ENCODE measurements around the gene XRCC6.
"Not testable (repeated sequence)": the region's sequence is repeated elsewhere in the genome, so short reads cannot be mapped to it uniquely, and the experiment has no call there.

XRCC6 gene

DNA sequence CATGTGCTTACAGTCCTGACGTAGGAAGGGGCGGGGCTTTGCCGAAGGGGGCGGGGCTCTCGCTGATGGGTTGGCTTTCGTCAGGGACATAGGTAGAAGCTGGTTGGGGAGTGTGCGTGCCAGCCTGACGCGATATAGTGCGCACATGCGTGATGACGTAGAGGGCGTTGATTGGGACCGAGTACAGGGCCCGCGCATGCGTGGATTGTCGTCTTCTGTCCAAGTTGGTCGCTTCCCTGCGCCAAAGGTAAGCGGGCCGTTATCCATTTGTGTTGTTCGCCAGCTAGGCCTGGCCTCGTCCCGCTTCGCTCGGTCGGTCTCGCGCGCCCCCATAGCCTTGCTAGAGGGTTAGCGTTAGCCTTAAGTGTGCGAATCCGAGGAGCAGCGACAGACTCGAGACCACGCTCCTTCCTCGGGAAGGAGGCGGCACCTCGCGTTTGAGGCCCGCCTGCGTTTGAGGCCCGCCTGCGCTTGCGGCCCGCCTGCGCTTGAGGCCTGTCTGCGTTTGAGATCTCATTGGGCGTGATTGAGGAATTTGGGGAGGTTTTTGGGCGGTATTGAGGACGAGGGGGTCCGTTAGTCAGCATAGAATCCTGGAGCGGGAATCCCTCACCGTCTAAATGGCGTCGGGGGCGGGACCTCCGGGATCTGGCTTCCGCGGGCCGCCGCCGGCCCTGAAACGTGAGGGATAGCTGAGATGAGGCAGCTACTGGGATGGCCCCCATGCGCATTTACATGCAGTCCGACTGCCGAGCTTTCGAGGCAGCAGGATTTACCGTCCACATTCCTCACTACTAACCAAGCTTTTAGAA is at the start of gene XRCC6:
Gene XRCC6, plus strand, starts transcription at position 197 of the 812 bp plus-strand sequence. CDS start 710 bp downstream, outside the sequence.
- DNase-seq, result peak; percentile 100

DNA sequence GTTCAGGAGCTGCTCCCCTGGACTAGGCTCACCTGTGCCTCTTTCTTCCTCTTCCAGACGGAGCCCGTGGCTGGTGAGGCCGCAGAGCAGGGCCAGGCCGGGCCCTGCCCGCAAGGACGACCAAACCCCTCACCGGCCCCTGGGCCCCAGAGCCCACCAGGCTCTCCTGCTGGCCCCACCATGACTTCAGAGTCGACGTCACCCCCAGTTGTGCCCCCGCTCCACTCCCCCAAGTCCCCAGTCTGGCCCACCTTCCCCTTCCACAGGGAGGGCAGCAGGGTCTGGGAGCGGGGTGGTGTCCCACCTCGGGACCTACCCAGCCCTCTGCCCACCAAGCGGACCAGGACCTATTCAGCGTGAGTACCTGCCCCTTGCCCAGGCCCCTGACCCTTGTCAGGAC is 49.3 kb upstream of the XRCC6 start:
- DNase-seq, result no peak

DNA sequence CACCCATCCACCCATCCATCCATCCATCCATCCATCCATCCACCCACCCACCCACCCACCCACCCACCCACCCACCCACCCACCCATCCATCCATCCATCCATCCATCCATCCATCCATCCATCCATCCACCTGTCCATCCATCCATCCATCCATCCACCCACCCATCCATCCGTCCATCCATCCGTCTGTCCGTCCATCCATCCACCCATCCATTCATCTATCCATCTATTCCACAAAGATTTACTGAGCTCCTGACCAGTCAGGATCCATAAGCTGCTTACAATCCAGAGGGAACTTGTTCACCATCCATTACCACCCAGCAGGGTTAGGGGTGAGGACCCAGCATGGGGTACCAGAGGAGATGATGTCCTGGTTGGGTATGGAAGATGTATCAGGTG is 48.8 kb upstream of the XRCC6 start:
- DNase-seq, result not testable (repeated sequence)

DNA sequence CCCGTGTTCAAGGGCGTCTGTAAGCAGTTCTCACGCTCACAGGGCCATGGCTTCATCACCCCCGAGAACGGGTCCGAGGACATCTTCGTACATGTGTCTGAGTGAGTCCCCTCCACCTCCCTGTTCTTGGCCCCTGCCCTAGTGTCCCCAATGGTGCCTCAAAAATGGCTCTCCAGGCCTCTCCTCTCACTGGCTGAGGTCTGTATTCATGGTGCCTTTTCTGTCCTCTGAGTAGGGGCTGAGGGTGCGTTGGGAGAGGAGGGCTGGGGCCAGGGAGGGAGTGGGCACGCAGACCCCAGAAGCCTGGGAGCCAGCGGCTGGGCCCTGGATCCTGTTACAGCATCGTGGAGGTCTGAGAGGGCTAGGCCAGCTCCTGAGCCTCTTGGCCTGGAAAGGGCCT is 47.4 kb upstream of the XRCC6 start:
- DNase-seq, result no peak

DNA sequence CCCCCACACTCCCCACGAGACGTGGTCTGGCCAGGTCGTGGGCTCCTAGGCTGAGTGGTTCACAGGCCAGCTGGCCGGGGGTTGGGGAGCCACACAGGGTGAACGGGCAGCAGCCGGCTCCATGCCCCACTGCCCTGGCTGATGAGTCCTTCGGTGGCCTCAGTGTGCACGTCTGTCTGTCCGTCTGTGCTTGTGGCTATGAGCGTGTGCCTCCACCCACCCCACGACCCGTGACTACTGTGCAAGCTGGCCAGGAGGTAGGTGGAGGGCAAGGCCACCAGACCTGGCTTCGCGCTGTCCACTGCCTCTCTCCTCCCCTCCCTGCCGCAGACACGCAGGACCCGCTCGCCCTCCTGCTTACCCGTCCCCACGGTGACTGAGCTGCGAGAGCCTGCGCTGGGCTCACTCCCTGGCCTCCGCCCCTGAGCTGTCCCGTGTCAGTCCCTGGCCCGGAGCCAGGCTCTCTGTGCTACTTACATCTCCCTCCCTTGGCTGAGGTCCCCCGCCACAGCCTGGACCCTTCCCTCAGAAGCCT is 46.2 kb upstream of the XRCC6 start:
- no peak for DNase-seq

DNA sequence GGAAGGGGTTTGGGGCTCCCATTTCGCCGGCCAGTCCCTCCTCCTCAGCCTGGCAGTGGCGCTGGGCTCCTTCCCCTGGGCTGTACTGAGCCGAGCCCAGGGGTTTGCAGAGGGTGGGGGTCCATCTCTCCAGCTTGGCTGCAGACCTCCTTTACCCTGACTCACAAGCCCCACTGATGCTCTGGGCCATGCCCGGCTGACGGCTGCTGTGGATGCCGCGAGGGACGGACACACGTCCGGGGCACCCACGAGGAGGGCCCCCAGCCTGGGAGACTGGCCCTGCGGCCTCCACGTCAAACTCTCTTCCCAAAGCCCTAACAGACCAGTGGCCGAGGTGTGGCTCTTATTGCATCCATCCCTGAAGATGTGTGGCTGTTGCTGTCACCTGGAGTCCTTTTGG is 45.6 kb upstream of the XRCC6 start:
- no peak for DNase-seq

DNA sequence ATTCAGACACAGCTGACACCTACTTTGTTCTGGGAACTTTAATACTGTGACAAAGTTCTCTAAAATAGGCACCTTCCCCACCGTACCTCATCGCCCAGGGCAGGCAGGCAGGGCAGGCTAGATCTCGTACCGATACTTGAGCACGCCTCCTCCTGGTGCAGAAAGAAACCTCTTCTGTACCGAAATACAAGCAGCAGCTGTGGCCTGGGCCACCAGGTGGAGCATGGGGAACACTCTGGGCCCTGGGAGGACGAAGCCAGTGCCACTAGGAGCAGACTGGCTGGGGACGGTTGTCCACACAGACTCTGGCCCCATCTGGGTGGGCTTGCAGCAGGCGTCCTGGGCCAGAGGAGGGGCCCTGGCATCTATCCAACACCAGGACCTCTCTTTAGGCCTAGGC is 44.2 kb upstream of the XRCC6 start:
- DNase-seq, result peak; percentile 34 to 36

DNA sequence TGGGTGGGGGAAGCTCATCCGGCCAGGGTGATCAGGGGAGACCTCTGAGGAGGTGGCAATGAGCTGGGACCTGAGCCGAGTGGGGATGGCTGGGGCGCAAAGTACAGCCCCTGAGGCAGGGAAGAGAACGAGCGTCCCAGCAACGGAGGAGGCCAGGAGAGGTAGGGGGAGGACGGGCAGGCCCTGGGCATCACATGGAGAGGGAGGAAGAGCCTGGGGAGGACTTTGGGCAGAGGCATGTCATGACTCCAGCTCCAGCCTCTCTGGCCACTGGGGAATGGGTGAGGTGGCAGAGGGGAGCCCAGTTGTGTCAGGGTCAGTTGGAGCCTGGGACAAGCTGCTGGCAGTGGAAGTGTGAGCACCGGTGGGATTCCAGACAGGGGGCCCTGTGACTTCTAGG is 43.0 kb upstream of the XRCC6 start:
- DNase-seq, result no peak

DNA sequence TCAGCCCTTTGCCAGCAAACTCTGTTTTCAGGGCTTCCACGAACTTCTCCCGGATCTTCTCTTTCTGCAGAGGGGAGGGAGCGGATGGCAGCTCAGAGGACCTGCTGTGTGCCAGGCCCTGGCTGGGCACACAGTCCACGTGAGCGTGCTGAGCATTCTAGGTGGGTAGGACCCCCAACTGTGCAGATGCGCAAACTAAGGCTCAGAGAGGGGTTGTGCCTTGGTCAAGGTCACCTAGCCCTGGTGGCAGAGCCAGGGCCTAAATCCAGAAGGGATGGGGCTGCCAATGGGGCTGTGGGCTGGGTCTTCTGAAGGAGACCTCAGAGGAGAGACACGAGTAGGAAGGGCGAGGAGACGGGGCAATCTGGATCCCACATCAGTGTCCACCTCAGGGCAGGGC is 42.3 kb upstream of the XRCC6 start:
- DNase-seq, result no peak

DNA sequence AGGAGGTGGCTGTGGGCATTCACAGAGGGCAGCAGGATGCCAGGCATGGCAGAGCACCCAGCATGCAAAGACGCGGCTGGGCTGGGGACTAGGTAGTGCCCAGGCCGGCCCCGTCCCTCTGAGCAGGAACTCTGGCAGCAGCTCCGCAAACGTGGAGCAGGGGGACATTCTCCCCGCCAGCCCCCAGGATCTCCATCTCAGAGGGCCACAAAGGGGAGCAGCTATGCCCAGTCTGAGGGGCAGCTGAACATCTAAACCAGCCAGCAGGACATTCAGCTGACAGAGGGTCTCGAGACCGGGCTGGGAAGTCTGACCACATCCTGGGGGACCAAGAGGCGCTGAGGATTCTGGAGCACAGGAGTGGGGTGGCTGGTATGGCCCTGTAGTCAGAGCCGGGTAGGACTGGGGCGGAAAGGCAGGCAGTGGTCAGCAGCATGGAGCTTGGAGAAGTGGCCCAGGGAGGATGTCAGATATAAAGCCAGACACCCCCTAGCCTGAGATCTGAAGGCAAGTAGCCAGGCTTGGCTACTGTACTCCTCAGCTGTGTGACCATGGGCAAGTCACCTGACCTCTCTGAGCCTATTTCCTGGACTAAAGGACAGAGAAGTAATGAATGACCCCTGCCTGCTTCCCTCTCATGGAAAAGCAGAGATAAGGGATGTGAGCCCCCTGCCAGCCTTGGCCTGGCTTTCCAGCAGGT is 41.6 kb upstream of the XRCC6 start:
- DNase-seq, result no peak

DNA sequence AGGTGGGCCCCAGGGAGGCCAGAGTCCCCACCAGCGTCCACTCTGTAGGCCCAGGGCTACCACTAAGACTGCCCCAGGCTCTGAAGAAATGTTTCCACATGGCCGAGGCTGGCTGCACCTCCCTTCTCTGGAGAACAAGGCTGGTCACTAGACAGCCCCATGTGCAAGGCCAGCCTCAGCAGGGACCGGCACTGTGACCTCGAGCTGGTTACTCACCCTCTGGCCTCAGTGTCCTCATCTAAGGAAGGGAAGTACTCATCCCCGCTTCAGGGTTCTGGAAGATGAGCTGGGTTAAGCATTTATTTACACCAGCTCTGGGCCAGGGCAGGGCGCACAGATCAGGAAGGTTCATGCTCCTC is 41.1 kb upstream of the XRCC6 start:
- no peak for DNase-seq

DNA sequence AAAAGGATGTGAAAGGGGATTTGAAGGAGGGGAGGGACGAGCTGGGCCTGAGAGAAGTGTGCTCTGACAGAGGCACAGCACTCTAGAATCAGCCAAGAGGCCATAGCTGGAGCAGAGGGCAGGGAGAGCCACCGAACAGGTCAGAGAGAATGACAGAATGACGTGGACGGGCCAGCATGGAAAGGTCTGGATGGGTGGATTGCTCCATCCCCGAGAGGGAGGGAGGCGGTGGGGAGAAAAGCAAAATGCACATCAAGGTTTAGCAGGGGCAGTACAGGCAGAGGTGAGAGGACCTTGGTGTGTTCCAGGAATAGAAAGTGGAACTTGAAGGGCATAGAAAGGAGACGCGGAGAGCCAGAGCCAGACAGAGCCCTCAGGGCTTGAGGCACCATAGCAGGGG is 38.4 kb upstream of the XRCC6 start:
- no peak for DNase-seq

DNA sequence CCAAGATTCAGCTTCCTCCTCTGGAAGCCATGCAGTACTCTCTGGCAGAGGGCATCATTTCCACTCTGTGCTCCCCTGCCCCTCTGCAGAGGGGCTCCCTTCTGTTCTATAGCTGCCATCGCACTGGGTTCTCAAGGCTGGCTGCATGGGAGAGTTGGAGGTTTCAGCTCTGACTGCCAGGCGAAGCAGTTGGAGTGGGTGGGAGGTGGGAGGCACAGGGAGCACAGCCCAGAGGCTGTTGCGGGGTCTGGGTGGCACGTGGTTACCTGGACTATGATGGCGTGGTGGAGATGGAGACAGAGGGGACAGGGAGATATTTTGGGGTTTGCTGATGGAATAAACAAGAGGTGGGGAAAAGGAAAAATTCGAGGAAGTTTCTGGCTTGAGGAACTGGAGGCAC is 36.2 kb upstream of the XRCC6 start:
- no peak for DNase-seq

DNA sequence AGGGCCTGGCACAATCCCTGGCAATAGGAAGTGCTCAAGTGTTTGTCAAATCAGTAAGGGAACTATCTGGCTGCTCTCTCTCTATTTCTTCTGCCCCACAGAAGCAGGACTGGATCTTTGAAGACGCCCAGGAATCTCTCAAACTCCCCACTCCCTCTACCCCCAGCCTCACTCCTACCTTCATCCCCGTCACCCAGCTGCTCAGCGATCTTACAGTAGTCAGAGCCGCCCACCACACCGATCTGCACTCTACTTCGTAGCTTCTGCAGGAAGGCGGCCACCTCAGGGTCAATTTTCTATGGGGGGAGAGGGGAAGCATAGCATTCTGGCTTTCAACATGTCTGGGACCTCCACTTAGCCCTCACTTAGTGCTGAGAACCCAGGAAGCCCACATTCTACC is 35.2 kb upstream of the XRCC6 start:
- DNase-seq, result no peak

DNA sequence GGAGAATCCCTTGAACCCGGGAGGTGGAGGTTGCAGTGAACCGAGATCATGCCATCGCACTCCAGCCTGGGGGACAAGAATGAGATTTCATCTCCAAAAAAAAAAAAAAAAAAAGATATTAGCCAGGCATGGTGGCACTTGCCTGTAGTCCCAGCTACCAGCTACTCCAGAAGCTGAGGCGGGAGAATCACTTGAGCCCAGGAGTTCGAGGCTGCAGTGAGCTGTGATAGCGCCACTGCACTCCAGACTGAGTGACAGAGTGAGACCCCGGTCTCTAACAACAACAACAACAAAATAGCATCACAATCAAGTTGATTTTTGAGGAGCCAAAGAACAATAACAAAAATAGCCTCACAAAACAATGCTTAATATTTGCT is 33.8 kb upstream of the XRCC6 start:
- no peak for DNase-seq

DNA sequence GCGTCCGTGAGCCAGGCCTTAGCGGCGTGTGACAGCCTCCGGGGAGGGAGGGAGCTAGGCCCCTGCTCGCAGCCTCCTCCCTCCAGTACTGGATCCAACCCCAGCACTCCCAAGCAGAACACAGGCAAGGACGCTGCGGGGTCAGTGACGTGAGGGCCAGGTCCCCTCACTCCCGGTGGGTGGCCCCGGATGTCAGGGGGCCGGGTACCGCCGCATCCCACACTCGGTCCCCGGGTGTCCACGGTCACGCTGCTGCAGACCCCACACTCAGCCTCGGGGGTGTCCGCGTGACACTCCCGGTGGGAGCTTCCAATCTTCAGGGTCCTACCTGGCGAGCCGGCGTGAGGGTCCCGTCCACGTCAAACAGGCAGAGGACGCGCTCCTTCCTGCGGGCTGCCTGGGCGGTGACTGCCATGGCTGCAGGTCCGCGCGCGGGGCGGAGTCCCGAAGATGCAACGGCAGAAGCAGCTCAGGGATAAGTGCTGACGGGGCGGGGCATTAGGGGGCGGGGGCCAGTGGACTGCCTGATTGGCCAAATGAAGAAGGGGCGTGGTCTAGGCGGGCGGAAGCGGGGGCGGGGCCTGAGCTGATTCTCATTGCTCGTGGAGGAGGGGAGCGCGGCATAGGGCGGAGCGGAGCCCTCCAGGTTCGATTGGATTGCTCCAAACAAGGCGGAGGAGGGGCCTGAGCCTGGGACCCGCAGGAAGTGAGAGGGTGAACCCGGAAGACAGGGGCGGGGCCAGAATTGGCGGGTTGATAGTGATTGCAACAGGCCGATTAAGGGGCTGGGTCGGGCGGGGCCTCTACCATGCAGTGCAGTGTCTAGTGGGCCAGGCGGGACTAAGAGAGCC is 31.5 kb upstream of the XRCC6 start, which contains the start of gene PMM1:
Gene PMM1, minus strand, starts transcription at position 450 of the 851 bp plus-strand sequence. Its CDS starts 35 bp downstream, at position 415.
- peak; percentile 100 for DNase-seq

DNA sequence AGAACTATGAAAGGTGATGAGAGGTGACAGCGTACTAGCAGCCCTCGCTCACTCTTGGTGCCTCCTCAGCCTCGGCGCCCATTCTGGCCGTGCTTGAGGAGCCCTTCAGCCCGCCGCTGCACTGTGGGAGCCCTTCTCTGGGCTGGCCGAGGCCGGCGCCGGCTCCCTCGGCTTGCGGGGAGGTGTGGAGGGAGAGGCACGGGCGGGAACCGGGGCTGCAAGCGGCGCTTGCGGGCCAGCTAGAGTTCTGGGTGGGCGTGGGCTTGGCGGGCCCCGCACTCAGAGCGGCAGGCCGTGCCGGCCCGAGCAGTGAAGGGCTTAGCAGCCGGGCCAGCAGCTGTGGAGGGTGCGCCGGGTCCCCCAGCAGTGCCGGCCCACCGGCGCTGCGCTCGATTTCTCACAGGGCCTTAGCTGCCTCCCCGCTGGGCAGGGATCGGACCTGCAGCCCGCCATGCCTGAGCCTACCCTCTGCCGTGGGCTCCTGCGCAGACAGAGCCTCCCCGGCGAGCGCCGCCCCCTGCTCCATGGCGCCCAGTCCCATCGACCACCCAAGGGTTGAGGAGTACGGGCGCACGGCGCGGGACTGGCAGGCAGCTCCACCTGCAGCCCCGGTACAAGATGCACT is 27.6 kb upstream of the XRCC6 start:
- DNase-seq, result not testable (repeated sequence)

DNA sequence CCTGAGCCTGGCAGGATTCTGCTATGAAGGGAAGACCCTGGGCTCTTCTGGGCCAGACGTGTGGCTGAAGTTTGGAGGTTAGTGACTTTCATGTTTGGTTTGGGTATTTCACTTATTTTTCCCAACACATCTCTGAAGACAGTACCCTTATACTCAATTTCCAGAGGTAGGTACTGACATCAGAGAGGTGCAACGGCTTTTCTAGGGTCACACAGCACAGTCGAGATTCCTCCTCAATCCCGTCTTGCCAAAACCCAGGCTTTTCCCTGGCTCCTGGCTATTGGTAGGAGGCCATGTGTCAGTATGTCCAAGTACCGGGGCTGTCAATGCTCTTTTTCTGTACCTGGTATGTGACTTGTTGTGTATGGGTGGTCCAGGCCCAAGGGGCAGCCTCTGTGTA is 25.4 kb upstream of the XRCC6 start:
- no peak for DNase-seq

DNA sequence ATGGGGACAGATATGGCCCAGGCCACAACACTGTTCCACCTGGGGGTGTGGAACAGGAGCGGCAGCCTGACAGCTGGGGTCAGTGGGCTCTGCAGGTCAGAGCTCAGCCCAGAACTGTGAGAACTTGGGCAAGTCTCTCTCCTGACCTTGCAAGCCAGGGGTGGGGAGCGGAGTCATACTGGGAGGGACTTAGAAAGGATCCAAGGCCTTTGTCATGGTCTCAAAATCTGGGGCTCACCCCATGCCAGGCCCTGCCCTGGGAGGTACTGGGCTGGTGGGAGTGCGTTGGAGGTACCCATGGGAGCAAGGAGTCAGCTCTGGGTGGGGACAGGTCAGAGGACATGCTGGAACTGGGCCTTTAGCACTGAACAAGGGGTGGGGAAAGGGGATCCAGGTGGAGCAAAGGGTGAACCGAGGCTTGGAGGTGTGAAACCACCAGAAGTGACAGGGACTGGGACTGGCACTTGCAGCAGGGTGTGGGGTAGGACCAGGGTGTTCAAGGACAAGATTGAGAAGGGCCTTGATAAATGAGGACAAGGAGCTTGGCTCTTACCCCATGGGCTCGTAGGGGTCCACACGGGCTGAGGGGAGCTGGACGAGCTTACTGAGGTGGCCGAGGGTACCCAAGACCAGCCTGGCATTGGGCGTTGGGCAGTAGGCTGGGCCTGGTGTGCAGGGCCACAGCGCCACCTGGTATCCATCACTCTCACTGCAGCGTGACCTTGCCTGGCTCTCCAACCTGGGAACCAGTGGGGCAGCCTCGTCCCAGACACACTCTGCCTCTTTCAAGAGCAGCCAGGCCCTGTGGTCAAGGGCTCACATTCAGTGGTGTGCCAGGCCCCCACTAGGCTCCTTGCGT is 24.1 kb upstream of the XRCC6 start:
- DNase-seq, result peak; percentile 28 to 38

DNA sequence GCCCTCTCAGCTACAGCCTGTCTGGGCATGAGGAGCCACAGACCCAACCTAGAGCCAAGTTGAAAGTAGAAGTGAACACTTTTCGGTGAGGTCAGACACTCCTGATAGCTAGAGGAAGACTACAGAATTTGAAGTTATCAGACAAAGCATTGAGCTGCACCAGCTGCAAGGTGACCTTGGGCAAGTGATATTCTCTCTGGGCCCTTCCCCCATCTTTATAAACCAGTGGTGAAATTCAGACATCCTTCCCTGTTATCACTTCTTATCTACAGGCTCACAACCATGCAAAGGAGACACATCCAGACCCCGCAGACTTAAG is 23.5 kb upstream of the XRCC6 start:
- DNase-seq, result no peak

DNA sequence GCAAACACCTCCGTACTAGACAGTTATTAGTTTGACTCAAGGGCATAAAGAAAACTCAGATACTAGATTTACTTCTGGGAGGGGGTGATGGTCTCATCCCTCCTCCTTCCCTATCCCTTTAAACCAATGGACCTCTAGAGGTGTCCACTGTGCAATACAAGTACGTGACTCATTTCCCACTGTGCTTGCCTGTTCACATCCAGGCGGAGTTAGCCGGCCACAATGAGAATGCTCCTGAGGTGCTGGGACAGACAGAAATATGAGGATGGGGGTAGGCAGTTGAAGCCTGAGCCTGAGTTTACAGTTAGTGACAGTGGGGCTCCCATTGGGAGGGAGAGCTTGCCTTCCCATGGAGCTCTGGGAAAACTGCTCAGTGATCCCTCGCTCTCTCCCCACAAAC is 23.0 kb upstream of the XRCC6 start:
- DNase-seq, result no peak

Measured in CD4-positive, alpha-beta T cell treated with Interleukin-4 for 1 hour (primary cell).